HepG2 (cell line): ENCODE data around the gene FHDC1. TPM values are rescaled to one million over a fixed set of nuclear protein-coding genes. Genes with fewer than 3 reads are reported as not detected.

Source experiments
- ATAC-seq: fragments of 200-7000 bp; cut with Tn5 transposase; 3 replicates; pipeline ENCODE4 v1.9.1; 2020; ENCODE audit warnings: mild to moderate bottlenecking, moderate library complexity
- BruUV-seq: library from RNA; stranded (reverse); fragments of 400-500 nt; replicated peaks from 2 replicates; lab custom pipeline; 2021; lab: Mats Ljungman, UMichigan
- CTCF ChIA-PET: fragments of 300-600 bp; formaldehyde crosslinking; extraction: SDS; loops from one replicate; lab custom pipeline; 2021; ENCODE audit warnings: low total read pairs, inconsistent platforms, low intra/inter-chr PET ratio; lab: Yijun Ruan, JAX
- POLR2A ChIA-PET: fragments of 350-600 bp; sonication (Branson Sonifier 250); formaldehyde crosslinking; loops from one replicate; lab custom pipeline; 2020; ENCODE audit warnings: antibody characterized with exemption, inconsistent platforms; lab: Yijun Ruan, JAX
- DNase-seq: peaks from one replicate; pipeline ENCODE4 v3.0.0-alpha.2; 2015; ENCODE audit warnings: low spot score
- FAIRE-seq: peaks from 3 replicates; lab custom pipeline; 2011; peaks lifted over from hg19 to GRCh38; lab: Jason Lieb, UNC
- H2AFZ ChIP-seq: one replicate; pipeline ENCODE4 v1.6.1; 2011; ENCODE audit warnings: low read length, inconsistent platforms
- H3K27ac ChIP-seq: fragments of 300-600 bp; 3 replicates; pipeline ENCODE4 v1.8.0; 2011; ENCODE audit warnings: mixed run types, mild to moderate bottlenecking, mixed read lengths, low read length, inconsistent platforms; ENCODE audit not compliant: insufficient read depth; ENCODE audit errors: extremely low read length
- H3K27me3 ChIP-seq, 2 experiments: fragments of 200-600 bp in 1 of 2; 2 replicates in 1 of 2; 3 replicates in 1 of 2; pipeline versions ENCODE4 v1.6.0 to v1.8.0; 2011; ENCODE audit warnings: low read length in 2 of 2, mild to moderate bottlenecking in 2 of 2, moderate library complexity in 2 of 2, inconsistent platforms in 1 of 2; ENCODE audit not compliant: insufficient read depth in 2 of 2, control insufficient read depth in 1 of 2
- H3K36me3 ChIP-seq, 2 experiments: fragments of 200-600 bp in 1 of 2; replicated peaks in 1 of 2; 2 replicates in 1 of 2; 3 replicates in 1 of 2; pipeline versions ENCODE4 v1.5.1 to v1.8.0; 2011; ENCODE audit warnings: low read length in 2 of 2, inconsistent platforms in 1 of 2; ENCODE audit not compliant: insufficient read depth in 2 of 2, control insufficient read depth in 1 of 2
- H3K4me1 ChIP-seq: 2 replicates; pipeline ENCODE4 v1.5.1; 2012; ENCODE audit warnings: low read length, inconsistent platforms; ENCODE audit not compliant: insufficient read depth
- H3K4me2 ChIP-seq: 2 replicates; pipeline ENCODE4 v1.6.0; 2011; ENCODE audit warnings: low read depth, low read length, inconsistent platforms
- H3K4me3 ChIP-seq, 3 experiments: fragments of 200-600 bp in 1 of 3; sonication (generic), shearing (Covaris generic) in 1 of 3; replicated peaks in 1 of 3; 2 replicates each; pipeline ENCODE4 v1.5.1; 2011 to 2016; ENCODE audit warnings: low read length in 3 of 3, inconsistent platforms in 2 of 3, low read depth in 2 of 3, mild to moderate bottlenecking in 2 of 3, control low read depth in 1 of 3, mixed read lengths in 1 of 3; ENCODE audit not compliant: insufficient read depth in 1 of 3
- H3K79me2 ChIP-seq: one replicate; pipeline ENCODE4 v1.6.1; 2011; ENCODE audit warnings: low read length, inconsistent platforms; ENCODE audit not compliant: insufficient read depth
- H3K9ac ChIP-seq: 2 replicates; pipeline ENCODE4 v1.6.0; 2011; ENCODE audit warnings: mild to moderate bottlenecking, low read depth, low read length, inconsistent platforms; ENCODE audit not compliant: insufficient read depth
- H3K9me3 ChIP-seq: 2 replicates; pipeline ENCODE4 v1.5.1; 2012; ENCODE audit warnings: mild to moderate bottlenecking, low read length
- H4K20me1 ChIP-seq: 2 replicates; pipeline ENCODE4 v1.6.0; 2011; ENCODE audit warnings: inconsistent platforms, mild to moderate bottlenecking, low read length, moderate library complexity; ENCODE audit not compliant: insufficient read depth
- BATF2 ChIP-seq: sonication (generic); formaldehyde crosslinking; IDR thresholded peaks from 2 replicates; pipeline ENCODE4 v1.8.0; 2022; ENCODE audit warnings: mild to moderate bottlenecking, missing genetic modification reagents, moderate library complexity
- CC2D1A ChIP-seq: sonication (generic); formaldehyde crosslinking; IDR thresholded peaks from 2 replicates; pipeline ENCODE4 v1.8.1; 2023; ENCODE audit warnings: mild to moderate bottlenecking, missing genetic modification reagents
- EP300 ChIP-seq, 3 experiments: sonication (generic) in 1 of 3; formaldehyde crosslinking in 1 of 3; IDR thresholded peaks; 2 replicates each; pipeline versions ENCODE4 v1.5.1 to v1.6.1; 2011 to 2020; ENCODE audit warnings: low read depth in 2 of 3, low read length in 2 of 3, borderline replicate concordance in 1 of 3, improper control_type of control experiment in 1 of 3, mild to moderate bottlenecking in 1 of 3, missing genetic modification reagents in 1 of 3, moderate library complexity in 1 of 3
- KDM4B ChIP-seq: sonication (generic); formaldehyde crosslinking; IDR thresholded peaks from 2 replicates; pipeline ENCODE4 v1.4.0; 2020; ENCODE audit warnings: missing genetic modification reagents
- PRMT3 ChIP-seq: sonication (generic); formaldehyde crosslinking; IDR thresholded peaks from 2 replicates; pipeline ENCODE4 v1.8.1; 2022; ENCODE audit warnings: low read depth, mild to moderate bottlenecking, moderate library complexity, missing genetic modification reagents, borderline replicate concordance
- SP1 ChIP-seq, 2 experiments: fragments of 450-650 bp in 1 of 2; sonication (generic) in 1 of 2; formaldehyde crosslinking in 1 of 2; IDR thresholded peaks; 2 replicates each; pipeline versions ENCODE4 v1.4.0 to v1.6.1; 2016 to 2020; ENCODE audit warnings: missing genetic modification reagents in 1 of 2
- TARDBP ChIP-seq: sonication (generic); formaldehyde crosslinking; IDR thresholded peaks from 2 replicates; pipeline ENCODE4 v1.8.0; 2022; ENCODE audit warnings: mild to moderate bottlenecking, missing genetic modification reagents
- TCF7 ChIP-seq: sonication (generic); IDR thresholded peaks from 2 replicates; pipeline ENCODE4 v1.6.1; 2016; ENCODE audit warnings: antibody characterized with exemption, low read depth
- TEAD2 ChIP-seq: sonication (generic); formaldehyde crosslinking; IDR thresholded peaks from 2 replicates; pipeline ENCODE4 v1.9.0; 2021; ENCODE audit warnings: missing genetic modification reagents
- ZKSCAN1 ChIP-seq: fragments of 150-350 bp; IDR thresholded peaks from 2 replicates; pipeline ENCODE4 v1.6.1; 2014; ENCODE audit warnings: low read length
- ZNF274 ChIP-seq: sonication (generic); formaldehyde crosslinking; IDR thresholded peaks from 2 replicates; pipeline ENCODE4 v1.5.1; 2020; ENCODE audit warnings: mild to moderate bottlenecking, missing genetic modification reagents
- ZNF326 ChIP-seq: sonication (generic); formaldehyde crosslinking; IDR thresholded peaks from 2 replicates; pipeline ENCODE4 v1.4.0; 2020; ENCODE audit warnings: missing genetic modification reagents, borderline replicate concordance
- ZNF790 ChIP-seq: sonication (generic); formaldehyde crosslinking; IDR thresholded peaks from 2 replicates; pipeline ENCODE4 v1.8.0; 2022; ENCODE audit warnings: missing genetic modification reagents, mild to moderate bottlenecking, borderline replicate concordance
- WGBS: methylation state at CpG from one replicate; pipeline ENCODE4 v1.1.6; 2017; ENCODE audit warnings: low lambda C conversion rate; 5-methylcytosine and 5-hydroxymethylcytosine counted together
- in situ Hi-C: cut with HindIII; loops from 2 replicates; pipeline ENCODE4 v1.10.0; 2017; ENCODE audit warnings: low pct_unique_long_range_greater_than_20kb; ENCODE audit not compliant: extremely low pct_ligation_motif_present
- intact Hi-C: fragments of 100-400 bp; cut with micrococcal nuclease; formaldehyde crosslinking; loops from one replicate; pipeline ENCODE4 v1.10.0; 2022; ENCODE audit not compliant: unreplicated experiment
- polyA plus RNA-seq, 8 experiments: library from polyadenylated mRNA; depleted of rRNA in 3 of 8; stranded (reverse) in 7 of 8; unstranded in 1 of 8; fragments of >200 nt; fragmentation: Illumina TruSeq in 4 of 8; extraction: Trizol in 4 of 8; gene quantifications; 2 replicates each; pipeline versions ENCODE4 v1.2.1 to v1.2.3, GENCODE V29; 2011 to 2016; ENCODE audit warnings: low read depth in 4 of 8, missing spikeins in 1 of 8, mixed read lengths in 1 of 8; ENCODE audit not compliant: insufficient read depth in 1 of 8
- total RNA-seq, 5 experiments: library from RNA; depleted of rRNA; stranded (reverse); fragments of >200 nt; fragmentation: Illumina TruSeq; extraction: Trizol; gene quantifications; 2 replicates each; pipeline ENCODE4 v1.2.3, GENCODE V29; 2016; ENCODE audit warnings: low read depth in 1 of 5

The FHDC1 gene
- total and polyA plus RNA-seq, 2 of the 13 experiments (the other 11 are each of a cell fraction or from before 2014, with no cell fraction given), result 0.07 to 0.15 TPM

- WGBS, result no CpG with 5 or more reads among the region's 1 CpG
- FAIRE-seq, result no peak
- no peaks in the 10 kb centered on the region for H3K9me3 ChIP-seq
- H4K20me1 ChIP-seq, result no peaks in the 10 kb centered on the region
- no peak overlapping the region for H2AFZ ChIP-seq
- DNase-seq, result no peak
- H3K27me3 ChIP-seq, result peaks cover 0 to 6% of the 10 kb centered on the region in 2 experiments; a peak in 2 of 5 replicates
- H3K36me3 ChIP-seq, result no peaks in the 10 kb centered on the region
- CTCF ChIA-PET, result no interaction called here
- intact Hi-C loops (no loop called here), in situ Hi-C loops (no loop called here)
- ATAC-seq, result no peak
- no peak overlapping the region for H3K9ac ChIP-seq
- no peak for TF ChIP-seq EP300 (IDR thresholded peaks at IDR 0.05; ENCODE audit: low read depth in 2 of 2, low read length in 2 of 2)
- TF ChIP-seq EP300 (CRISPR knock-in tag; IDR thresholded peaks at IDR 0.05; ENCODE audit: borderline replicate concordance), result no peak
- no peak for TF ChIP-seq ZNF274 (CRISPR knock-in tag)
- TF ChIP-seq KDM4B, result no peak
- no peak for TF ChIP-seq PRMT3
- TF ChIP-seq ZKSCAN1, result no peak
- TF ChIP-seq TCF7, result no peak
- no peak for TF ChIP-seq ZNF790 (CRISPR knock-in tag)
- TF ChIP-seq BATF2, result no peak
- no peak for TF ChIP-seq TEAD2 (CRISPR knock-in tag)
- TF ChIP-seq SP1 (IDR thresholded peaks at IDR 0.05), result no peak
- no peak for TF ChIP-seq SP1 (CRISPR knock-in tag; IDR thresholded peaks at IDR 0.05)
- TF ChIP-seq TARDBP (CRISPR knock-in tag), result no peak
- TF ChIP-seq ZNF326 (CRISPR knock-in tag), result no peak
- no peak for TF ChIP-seq CC2D1A (CRISPR knock-in tag)
- BruUV-seq, result no TSS peak
- POLR2A ChIA-PET, result no interaction called here
- H3K79me2 ChIP-seq, result no peaks in the 10 kb centered on the region
- peaks cover 14% of the 10 kb centered on the region for H3K4me1 ChIP-seq
- no peak overlapping the region for H3K27ac ChIP-seq
- no peak overlapping the region for H3K4me3 ChIP-seq
- H3K4me2 ChIP-seq, result no peak overlapping the region
Observed at GRCh38 chr4:153025406-153025805, 89.3 kb downstream of the FHDC1 start.
